Measurements from ENCODE around the gene INTS11.

DNA sequence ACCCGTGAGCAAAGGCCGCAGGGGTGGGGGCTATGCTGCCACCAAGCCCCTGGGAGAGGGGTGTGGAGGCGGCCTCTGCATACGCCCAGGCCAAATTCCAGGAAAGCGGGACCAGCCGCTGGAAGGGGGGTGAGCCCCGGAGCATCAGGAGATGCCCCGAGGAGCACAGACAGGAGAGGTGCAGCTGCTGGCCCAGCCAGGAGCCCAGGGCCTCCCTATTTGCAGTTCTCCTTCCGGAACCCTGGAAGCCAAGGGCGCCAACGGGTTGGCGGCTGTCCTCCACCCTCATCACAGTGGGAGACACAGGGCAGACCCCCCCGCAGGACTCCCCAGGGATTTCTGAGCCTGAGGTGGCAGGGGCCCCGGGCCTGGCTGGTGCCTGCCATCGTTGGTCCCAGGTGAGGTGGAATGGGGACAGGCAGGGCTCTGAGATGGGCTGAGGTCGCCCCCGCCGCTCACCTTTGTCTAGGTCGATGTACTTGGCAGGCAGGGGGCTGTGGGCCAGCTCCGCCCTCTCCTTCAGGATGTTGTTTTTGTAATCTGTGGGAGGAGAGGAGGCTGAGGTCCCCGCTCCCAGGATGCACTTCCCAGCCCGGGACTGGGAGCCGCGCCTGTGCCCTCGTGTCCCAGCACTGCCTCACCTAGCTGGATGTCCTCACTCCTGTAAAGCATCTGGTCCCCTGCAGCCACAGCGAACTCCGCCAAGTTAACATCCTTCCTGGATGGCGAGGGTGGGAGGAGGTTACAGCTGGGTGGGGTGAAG, 29.1 kb upstream of the INTS11 start:
- TF ChIP-seq, protein P1, sequence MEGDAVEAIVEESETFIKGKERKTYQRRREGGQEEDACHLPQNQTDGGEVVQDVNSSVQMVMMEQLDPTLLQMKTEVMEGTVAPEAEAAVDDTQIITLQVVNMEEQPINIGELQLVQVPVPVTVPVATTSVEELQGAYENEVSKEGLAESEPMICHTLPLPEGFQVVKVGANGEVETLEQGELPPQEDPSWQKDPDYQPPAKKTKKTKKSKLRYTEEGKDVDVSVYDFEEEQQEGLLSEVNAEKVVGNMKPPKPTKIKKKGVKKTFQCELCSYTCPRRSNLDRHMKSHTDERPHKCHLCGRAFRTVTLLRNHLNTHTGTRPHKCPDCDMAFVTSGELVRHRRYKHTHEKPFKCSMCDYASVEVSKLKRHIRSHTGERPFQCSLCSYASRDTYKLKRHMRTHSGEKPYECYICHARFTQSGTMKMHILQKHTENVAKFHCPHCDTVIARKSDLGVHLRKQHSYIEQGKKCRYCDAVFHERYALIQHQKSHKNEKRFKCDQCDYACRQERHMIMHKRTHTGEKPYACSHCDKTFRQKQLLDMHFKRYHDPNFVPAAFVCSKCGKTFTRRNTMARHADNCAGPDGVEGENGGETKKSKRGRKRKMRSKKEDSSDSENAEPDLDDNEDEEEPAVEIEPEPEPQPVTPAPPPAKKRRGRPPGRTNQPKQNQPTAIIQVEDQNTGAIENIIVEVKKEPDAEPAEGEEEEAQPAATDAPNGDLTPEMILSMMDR (IDR thresholded peaks at IDR 0.05; ENCODE audit: low read depth, low read length, poor library complexity, severe bottlenecking): no peak
- TF ChIP-seq EZH2phosphoT487 (IDR thresholded peaks at IDR 0.05; ENCODE audit: borderline replicate concordance, low read length): no peak
